GM10248 (cell line): ENCODE results near the gene OR2S2.

Source experiments
- CTCF ChIA-PET: fragments of 300-600 bp; sonication (Branson Sonifier 250); formaldehyde crosslinking; extraction: SDS; loops from one replicate; lab custom pipeline; 2021; ENCODE audit warnings: antibody characterized with exemption; lab: Yijun Ruan, JAX
- POLR2A ChIA-PET: fragments of 350-650 bp; sonication (Branson Sonifier 250); formaldehyde crosslinking; extraction: SDS; loops from one replicate; lab custom pipeline; 2020; ENCODE audit warnings: antibody characterized with exemption; lab: Yijun Ruan, JAX
- DNase-seq: peaks from one replicate; pipeline ENCODE4 v3.0.0; 2012; ENCODE audit errors: extremely low spot score
- CTCF ChIP-seq: IDR thresholded peaks from 2 replicates; pipeline ENCODE4 v1.5.1; 2012; ENCODE audit warnings: mild to moderate bottlenecking, low read depth; ENCODE audit errors: extremely low read depth, missing control alignments, control extremely low read depth

Gene OR2S2

GRCh38 chr9:35966433-35966832, 8.5 kb upstream of the OR2S2 start:
- POLR2A ChIA-PET, result no interaction called here
- TF ChIP-seq CTCF, result no peak
- no peak for DNase-seq
- CTCF ChIA-PET, result interaction anchor here (1.5 kb wide), 1 partner anchor 10 kb away, joined by 6 read pairs; no protein-coding TSS in a partner anchor

GRCh38 chr9:35965011-35965410, 7.1 kb upstream of the OR2S2 start:
- POLR2A ChIA-PET, result no interaction called here

GRCh38 chr9:35962126-35962906, 4.4 kb upstream of the OR2S2 start:
- POLR2A ChIA-PET, result interaction anchor here (0.6 kb wide), 1 partner anchor 264 kb away, joined by 4 read pairs; no protein-coding TSS in a partner anchor
- DNase-seq, result no peak
- CTCF ChIA-PET, result interaction anchor here (1.4 to 1.7 kb wide), 3 partner anchors 10 to 366 kb away, joined by 3 to 4 read pairs (median 4); no protein-coding TSS in a partner anchor
- TF ChIP-seq CTCF, result no peak

More at GRCh38 chr9:35965011-35965410, 7.1 kb upstream of the OR2S2 start:
- no peak for DNase-seq
- CTCF ChIA-PET, result interaction anchor here (1.0 to 1.9 kb wide), 6 partner anchors 9 to 60 kb away, joined by 3 to 9 read pairs (median 5); no protein-coding TSS in a partner anchor
- no peak for TF ChIP-seq CTCF

GRCh38 chr9:35960039-35960655, 2.2 kb upstream of the OR2S2 start:
- ChIA-PET CTCF (interaction anchor here (1.0 to 3.9 kb wide), 7 partner anchors 7 to 63 kb away, joined by 3 to 24 read pairs (median 4); no protein-coding TSS in a partner anchor), POLR2A (no interaction called here)
- no peak for DNase-seq
- TF ChIP-seq CTCF, result no peak

- CTCF ChIA-PET, result interaction anchor here (1.0 to 4.2 kb wide), 9 partner anchors 9 to 372 kb away, joined by 3 to 81 read pairs (median 11); no protein-coding TSS in a partner anchor
- no peak for TF ChIP-seq CTCF
- POLR2A ChIA-PET, result no interaction called here
- no peak for DNase-seq
These were observed 1.3 kb downstream of the OR2S2 start for GRCh38 chr9:35956651-35957050.

- peak; percentile 80 for TF ChIP-seq CTCF
- ChIA-PET POLR2A (no interaction called here), CTCF (interaction anchor here (0.6 to 4.2 kb wide), 40 partner anchors 10 to 382 kb away, joined by 3 to 81 read pairs (median 4); partner anchors contain the start of genes CLTA and RECK)
- DNase-seq, result peak; percentile 71
These were observed 2.9 kb downstream of the OR2S2 start for GRCh38 chr9:35954942-35955546.
